ENCODE results near the gene FSTL4.

The FSTL4 gene

DNA sequence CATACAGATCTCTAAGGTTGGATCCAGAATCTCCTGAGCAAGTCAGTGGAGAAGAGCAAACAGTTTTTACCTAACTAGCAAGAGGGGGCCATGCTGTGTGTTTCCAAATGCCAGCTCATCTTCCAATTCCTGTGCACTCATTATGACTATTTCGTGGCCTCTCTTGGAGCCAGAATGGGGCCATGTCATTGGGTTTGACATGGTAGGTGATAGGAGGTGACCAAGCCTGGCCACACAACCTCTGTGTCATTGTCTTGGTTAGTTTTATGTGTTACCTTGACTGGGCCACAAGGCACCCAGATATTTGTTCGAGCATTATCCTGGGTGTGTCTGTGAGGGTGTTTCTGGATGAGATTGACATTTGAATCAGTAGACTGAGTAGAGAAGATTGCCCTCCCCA, 354.4 kb downstream of the FSTL4 start:
- DNase-seq (ENCODE audit: extremely low read depth, low read depth), result no peak
- TF ChIP-seq, protein P1, sequence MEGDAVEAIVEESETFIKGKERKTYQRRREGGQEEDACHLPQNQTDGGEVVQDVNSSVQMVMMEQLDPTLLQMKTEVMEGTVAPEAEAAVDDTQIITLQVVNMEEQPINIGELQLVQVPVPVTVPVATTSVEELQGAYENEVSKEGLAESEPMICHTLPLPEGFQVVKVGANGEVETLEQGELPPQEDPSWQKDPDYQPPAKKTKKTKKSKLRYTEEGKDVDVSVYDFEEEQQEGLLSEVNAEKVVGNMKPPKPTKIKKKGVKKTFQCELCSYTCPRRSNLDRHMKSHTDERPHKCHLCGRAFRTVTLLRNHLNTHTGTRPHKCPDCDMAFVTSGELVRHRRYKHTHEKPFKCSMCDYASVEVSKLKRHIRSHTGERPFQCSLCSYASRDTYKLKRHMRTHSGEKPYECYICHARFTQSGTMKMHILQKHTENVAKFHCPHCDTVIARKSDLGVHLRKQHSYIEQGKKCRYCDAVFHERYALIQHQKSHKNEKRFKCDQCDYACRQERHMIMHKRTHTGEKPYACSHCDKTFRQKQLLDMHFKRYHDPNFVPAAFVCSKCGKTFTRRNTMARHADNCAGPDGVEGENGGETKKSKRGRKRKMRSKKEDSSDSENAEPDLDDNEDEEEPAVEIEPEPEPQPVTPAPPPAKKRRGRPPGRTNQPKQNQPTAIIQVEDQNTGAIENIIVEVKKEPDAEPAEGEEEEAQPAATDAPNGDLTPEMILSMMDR (IDR thresholded peaks at IDR 0.05; ENCODE audit: low read depth, low read length), result no peak

DNA sequence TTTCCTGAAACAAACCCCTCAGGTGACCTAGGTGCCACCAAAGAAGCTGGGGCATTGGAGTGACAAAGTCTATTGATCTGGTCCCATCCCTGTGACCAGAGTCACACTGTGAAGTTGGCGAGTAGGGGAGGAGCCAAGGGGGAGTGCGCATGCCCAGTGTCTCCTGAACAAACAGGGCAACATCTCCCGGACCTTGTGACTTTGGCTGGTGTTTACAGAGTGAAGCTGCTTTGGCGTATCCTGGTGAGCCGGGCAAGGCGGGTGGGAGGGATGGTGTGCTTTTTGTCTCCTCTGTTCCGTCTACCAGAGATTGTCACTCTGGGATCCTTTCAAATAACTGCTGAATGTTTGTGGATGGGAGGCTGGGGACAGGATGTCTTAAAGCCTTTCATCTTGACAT, 356.1 kb downstream of the FSTL4 start:
- TF ChIP-seq, protein P1 (IDR thresholded peaks at IDR 0.05; ENCODE audit: low read depth, low read length), result no peak
- no peak for DNase-seq (ENCODE audit: extremely low read depth, low read depth)

DNA sequence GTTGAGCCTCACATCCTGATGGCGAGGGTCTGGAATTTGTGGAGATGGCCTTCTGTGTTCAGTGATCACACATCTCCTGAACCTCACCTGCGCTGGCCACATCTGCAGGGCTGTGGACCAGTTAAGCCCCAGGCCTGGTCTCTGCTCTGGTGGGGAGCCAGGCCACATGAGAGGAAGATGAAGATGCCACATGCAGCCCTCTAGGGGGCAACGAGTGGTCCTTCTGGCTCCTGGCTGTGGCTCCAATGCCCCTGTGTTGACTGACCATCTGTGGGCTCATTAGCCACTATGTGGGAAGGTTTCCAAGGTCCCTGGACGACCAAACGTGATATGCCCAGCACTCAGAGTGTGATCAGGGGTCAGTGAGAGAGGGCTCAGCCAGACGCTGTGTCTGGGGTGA, 357.5 kb downstream of the FSTL4 start:
- TF ChIP-seq, protein P1 (IDR thresholded peaks at IDR 0.05; ENCODE audit: low read depth, low read length), result no peak
- no peak for DNase-seq (ENCODE audit: extremely low read depth, low read depth)

DNA sequence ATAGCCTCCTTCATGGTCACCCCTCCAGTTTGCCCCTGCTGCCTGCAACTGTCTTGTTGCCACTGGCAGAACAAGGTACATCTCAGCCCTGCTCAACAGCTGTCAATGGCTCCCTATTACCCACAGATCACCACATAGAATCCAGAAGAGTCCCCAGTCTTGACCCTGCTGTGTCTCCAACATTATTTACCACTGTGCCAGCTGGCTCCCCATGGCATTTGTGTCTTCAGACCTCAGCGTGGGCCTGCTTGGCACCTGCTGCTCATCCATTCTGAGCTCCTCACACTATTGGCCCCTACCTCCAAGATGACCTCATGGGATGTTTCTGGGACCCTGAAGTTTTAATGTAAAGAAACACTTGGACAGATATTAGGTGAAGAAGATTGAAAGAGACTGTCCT, 358.7 kb downstream of the FSTL4 start:
- DNase-seq (ENCODE audit: extremely low read depth, low read depth), result no peak
- TF ChIP-seq, protein P1 (IDR thresholded peaks at IDR 0.05; ENCODE audit: low read depth, low read length), result no peak

DNA sequence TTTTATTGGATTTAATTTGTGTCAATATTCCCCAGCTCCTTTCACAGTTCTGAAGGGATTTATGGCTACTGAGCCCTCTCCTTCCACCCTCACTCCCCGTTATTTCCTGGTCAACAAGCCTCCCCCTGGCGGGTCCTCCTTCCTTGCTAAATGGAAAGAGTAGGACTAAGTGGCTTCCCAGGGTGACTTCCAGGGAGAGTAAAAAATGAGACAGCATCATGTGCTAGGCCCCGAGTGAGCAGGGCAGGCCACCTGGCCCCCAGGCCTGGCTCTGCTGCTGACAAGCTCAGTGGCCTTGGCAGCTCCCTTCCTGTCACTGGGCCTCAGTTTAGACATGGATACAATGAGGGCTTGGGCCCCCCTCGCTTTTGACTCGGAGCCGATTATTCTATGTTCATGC, 359.3 kb downstream of the FSTL4 start:
- TF ChIP-seq, protein P1 (IDR thresholded peaks at IDR 0.05; ENCODE audit: low read depth, low read length), result no peak
- no peak for DNase-seq (ENCODE audit: extremely low read depth, low read depth)

DNA sequence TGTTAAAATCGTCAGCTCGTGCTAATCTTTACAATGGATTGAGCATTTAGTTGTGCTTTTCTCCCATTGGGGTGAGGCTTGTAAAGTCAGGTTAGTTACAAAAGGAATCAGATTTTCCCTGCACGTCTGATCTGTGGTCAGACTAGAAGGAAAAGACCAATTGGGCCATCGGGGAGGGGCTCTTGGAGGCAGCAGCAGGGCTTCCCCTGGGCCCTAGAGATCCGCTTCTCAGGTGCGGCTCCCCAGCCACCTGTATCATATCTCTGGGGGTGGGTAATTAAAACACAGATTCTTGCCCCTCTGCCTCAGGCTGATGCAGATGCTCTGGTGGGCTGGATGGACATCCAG, 360.2 kb downstream of the FSTL4 start:
- TF ChIP-seq, protein P1 (IDR thresholded peaks at IDR 0.05; ENCODE audit: low read depth, low read length), result no peak
- no peak for DNase-seq (ENCODE audit: extremely low read depth, low read depth)

DNA sequence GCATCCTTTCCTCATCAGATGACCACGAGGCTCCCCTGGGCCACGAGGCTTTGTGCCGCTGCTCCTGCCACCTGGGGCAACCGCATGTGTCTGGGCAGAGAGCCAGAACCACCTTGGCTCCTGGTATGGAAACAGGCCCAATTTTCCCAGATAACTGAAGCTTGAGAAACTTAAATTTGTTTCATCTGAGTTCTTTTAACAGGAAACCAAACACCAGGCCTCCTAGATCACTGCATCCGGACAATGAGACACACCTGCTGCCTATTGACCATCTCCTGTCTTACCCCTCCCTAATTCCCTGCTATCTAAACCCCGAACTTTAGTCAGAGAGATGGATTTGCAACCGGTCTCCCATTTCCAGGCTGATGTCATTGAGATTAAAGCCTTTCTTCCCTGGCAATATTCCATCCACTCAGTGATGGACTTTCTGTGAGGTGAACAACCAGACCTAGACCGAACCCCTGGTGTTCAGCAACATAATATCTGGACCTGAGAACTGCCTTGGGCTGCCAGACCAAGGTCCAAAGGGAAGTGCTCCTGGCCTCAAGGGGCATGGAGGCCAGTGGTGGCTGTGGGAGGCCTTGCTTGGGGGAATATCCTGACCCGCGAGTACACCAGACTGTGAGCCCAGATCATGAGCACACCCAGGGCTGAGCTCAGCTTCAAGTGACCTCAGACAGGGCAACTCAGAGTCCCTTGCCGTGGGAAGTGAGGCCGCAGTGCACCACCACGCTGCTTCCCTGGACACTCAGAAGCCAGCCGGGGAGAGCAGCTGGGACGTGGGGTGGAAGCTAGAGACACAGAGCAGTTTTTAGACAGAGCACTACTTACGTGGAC, 360.8 kb downstream of the FSTL4 start:
- DNase-seq (ENCODE audit: extremely low read depth, low read depth), result no peak
- TF ChIP-seq, protein P1 (IDR thresholded peaks at IDR 0.05; ENCODE audit: low read depth, low read length), result no peak
